MM.1S (cell line): Measurements from ENCODE around the gene HYAL3.

Experiments
- DNase-seq: peaks from one replicate; pipeline ENCODE4 v3.0.0-alpha.2; 2015
- H2AFZ ChIP-seq: fragments of 300-600 bp; sonication (generic); 2 replicates; pipeline ENCODE4 v1.6.0; 2016; ENCODE audit warnings: antibody characterized with exemption, low read length
- H3F3A ChIP-seq: fragments of 300-600 bp; sonication (generic); 2 replicates; pipeline ENCODE4 v1.6.1; 2016; ENCODE audit warnings: mild to moderate bottlenecking, antibody characterized with exemption, low read length, moderate library complexity, mixed read lengths; ENCODE audit not compliant: insufficient read depth
- H3K27ac ChIP-seq: fragments of 300-600 bp; sonication (generic); 2 replicates; pipeline ENCODE4 v1.5.1; 2016; ENCODE audit warnings: mild to moderate bottlenecking, low read length
- H3K27me3 ChIP-seq: fragments of 300-600 bp; sonication (generic); replicated peaks from 2 replicates; pipeline ENCODE4 v1.6.0; 2016; ENCODE audit warnings: low read length; ENCODE audit not compliant: insufficient read depth
- H3K36me3 ChIP-seq: fragments of 300-600 bp; sonication (generic); replicated peaks from 2 replicates; pipeline ENCODE4 v1.6.1; 2016; ENCODE audit warnings: mild to moderate bottlenecking, low read length, mixed read lengths; ENCODE audit not compliant: insufficient read depth
- H3K4me1 ChIP-seq: fragments of 300-600 bp; sonication (generic); 2 replicates; pipeline ENCODE4 v1.6.1; 2016; ENCODE audit warnings: low read length, mixed read lengths
- H3K4me2 ChIP-seq: fragments of 300-600 bp; sonication (generic); 2 replicates; pipeline ENCODE4 v1.6.0; 2016; ENCODE audit warnings: low read depth, low read length
- H3K4me3 ChIP-seq: fragments of 300-600 bp; sonication (generic); 2 replicates; pipeline ENCODE4 v1.5.1; 2016; ENCODE audit warnings: low read length, mixed read lengths
- H3K79me2 ChIP-seq: fragments of 300-600 bp; sonication (generic); 2 replicates; pipeline ENCODE4 v1.6.1; 2016; ENCODE audit warnings: mixed run types, low read length, mixed read lengths
- H3K9ac ChIP-seq: fragments of 300-600 bp; sonication (generic); 2 replicates; pipeline ENCODE4 v1.6.1; 2016; ENCODE audit warnings: low read length, mixed read lengths
- H3K9me2 ChIP-seq: fragments of 300-600 bp; sonication (generic); replicated peaks from 2 replicates; pipeline ENCODE4 v1.6.1; 2016; ENCODE audit warnings: mild to moderate bottlenecking, low read length, mixed read lengths; ENCODE audit not compliant: insufficient read depth
- H3K9me3 ChIP-seq: fragments of 300-600 bp; sonication (generic); replicated peaks from 2 replicates; pipeline ENCODE4 v1.6.1; 2016; ENCODE audit warnings: mild to moderate bottlenecking, low read length, mixed read lengths; ENCODE audit not compliant: insufficient read depth
- H4K20me1 ChIP-seq: fragments of 300-600 bp; sonication (generic); 2 replicates; pipeline ENCODE4 v1.6.1; 2016; ENCODE audit warnings: mild to moderate bottlenecking, low read length, moderate library complexity, mixed read lengths; ENCODE audit not compliant: insufficient read depth
- CTCF ChIP-seq: fragments of 300-600 bp; sonication (generic); IDR thresholded peaks from 2 replicates; pipeline ENCODE4 v1.5.1; 2016; ENCODE audit warnings: antibody characterized with exemption, low read length, mixed read lengths
- EZH2 ChIP-seq: fragments of 300-600 bp; sonication (generic); optimal IDR thresholded peaks from 2 replicates; pipeline ENCODE3; 2017; ENCODE audit warnings: low read depth, mild to moderate bottlenecking, antibody characterized with exemption, low read length, mixed read lengths
- EZH2phosphoT487 ChIP-seq: fragments of 300-600 bp; sonication (generic); IDR thresholded peaks from 2 replicates; pipeline ENCODE4 v1.6.1; 2018; ENCODE audit warnings: antibody characterized with exemption, low read length

Gene HYAL3

GRCh38 chr3:50297896-50298725 is 1.1 kb downstream of the HYAL3 start:
- Histone ChIP-seq H3K9me3 (no peaks in the 10 kb centered on the region), H3K79me2 (peaks cover 11% of the 10 kb centered on the region; the same call in 1 of the 2 replicates), H3K4me3 (peak overlapping the region; percentile 98), H3K36me3 (no peaks in the 10 kb centered on the region), H2AFZ (peak overlapping the region; percentile 98; the same call in 1 of the 2 replicates), H3K9ac (peak overlapping the region; percentile 86), H3K9me2 (no peaks in the 10 kb centered on the region), H3K4me2 (peak overlapping the region; percentile 99), H4K20me1 (no peaks in the 10 kb centered on the region), H3K4me1 (peaks cover 12% of the 10 kb centered on the region; the same call in 1 of the 2 replicates), H3F3A (peaks cover 4% of the 10 kb centered on the region; the same call in 1 of the 2 replicates), H3K27ac (no peak overlapping the region), H3K27me3 (no peaks in the 10 kb centered on the region)
- DNase-seq, result no peak
- no peak for TF ChIP-seq EZH2phosphoT487
- no peak for TF ChIP-seq EZH2
- no peak for TF ChIP-seq CTCF

GRCh38 chr3:50297384-50297775 is 1.8 kb downstream of the HYAL3 start:
- Histone ChIP-seq H3K9me2 (no peaks in the 10 kb centered on the region), H3K27ac (no peak overlapping the region), H3K79me2 (peaks cover 11% of the 10 kb centered on the region; the same call in 1 of the 2 replicates), H3K36me3 (no peaks in the 10 kb centered on the region), H3K27me3 (no peaks in the 10 kb centered on the region), H3K9ac (no peak overlapping the region), H4K20me1 (no peaks in the 10 kb centered on the region), H3K4me3 (no peak overlapping the region), H3K4me2 (no peak overlapping the region), H3K4me1 (peaks cover 17% of the 10 kb centered on the region), H3K9me3 (no peaks in the 10 kb centered on the region), H3F3A (peaks cover 4% of the 10 kb centered on the region; the same call in 1 of the 2 replicates), H2AFZ (no peak overlapping the region)
- DNase-seq, result no peak
- no peak for TF ChIP-seq EZH2phosphoT487
- no peak for TF ChIP-seq CTCF

GRCh38 chr3:50296721-50297383 is 2.4 kb downstream of the HYAL3 start:
- H3K9ac ChIP-seq, result no peak overlapping the region
- H3K4me1 ChIP-seq, result peaks cover 17% of the 10 kb centered on the region
- TF ChIP-seq CTCF (no peak), EZH2 (no peak), EZH2phosphoT487 (no peak)
- no peaks in the 10 kb centered on the region for H3K9me2 ChIP-seq
- no peaks in the 10 kb centered on the region for H4K20me1 ChIP-seq
- no peaks in the 10 kb centered on the region for H3K36me3 ChIP-seq
- H3K79me2 ChIP-seq, result peaks cover 14% of the 10 kb centered on the region
- H3K4me2 ChIP-seq, result no peak overlapping the region
- no peak overlapping the region for H2AFZ ChIP-seq
- H3K27ac ChIP-seq, result no peak overlapping the region
- DNase-seq, result no peak
- H3K4me3 ChIP-seq, result no peak overlapping the region
- H3F3A ChIP-seq, result peaks cover 4% of the 10 kb centered on the region; the same call in 1 of the 2 replicates
- no peaks in the 10 kb centered on the region for H3K9me3 ChIP-seq
- H3K27me3 ChIP-seq, result no peaks in the 10 kb centered on the region
